NCI-H345 treated with DMSO at 0.1 percent for 48 hours (cell line): ENCODE results near the gene FLOT1.
"Not testable (repeated sequence)": the region's sequence is repeated elsewhere in the genome, so short reads cannot be mapped to it uniquely, and the experiment has no call there.

Source experiments
- DNase-seq: peaks from one replicate; lab custom pipeline; 2025; ENCODE audit not compliant: unreplicated experiment; lab: John Stamatoyannopoulos, UW

The FLOT1 gene

GRCh38 chr6:30767944-30768301 lies 25.4 kb upstream of the FLOT1 start:
- DNase-seq = no peak

- no peak for DNase-seq
Observed at GRCh38 chr6:30767158-30767943, 24.9 kb upstream of the FLOT1 start.

- no peak for DNase-seq
Observed at GRCh38 chr6:30766461-30767157, 24.1 kb upstream of the FLOT1 start.

- not testable (repeated sequence) for DNase-seq
Observed at GRCh38 chr6:30765495-30765894, 23.0 kb upstream of the FLOT1 start.

GRCh38 chr6:30764490-30765043 lies 22.1 kb upstream of the FLOT1 start:
- not testable (repeated sequence) for DNase-seq

GRCh38 chr6:30763618-30764489 lies 21.4 kb upstream of the FLOT1 start:
- DNase-seq = peak; percentile 33

GRCh38 chr6:30763155-30763617 lies 20.7 kb upstream of the FLOT1 start:
- no peak for DNase-seq

- DNase-seq = no peak
Observed at GRCh38 chr6:30761791-30762429, 19.4 kb upstream of the FLOT1 start.

GRCh38 chr6:30760549-30760948 lies 18.1 kb upstream of the FLOT1 start:
- no peak for DNase-seq

GRCh38 chr6:30759575-30760239 lies 17.2 kb upstream of the FLOT1 start:
- no peak for DNase-seq

- DNase-seq = no peak
Observed at GRCh38 chr6:30757261-30757904, 14.9 kb upstream of the FLOT1 start.

GRCh38 chr6:30756405-30757003 lies 14.0 kb upstream of the FLOT1 start:
- DNase-seq = not testable (repeated sequence)

GRCh38 chr6:30754631-30755030 lies 12.1 kb upstream of the FLOT1 start:
- DNase-seq = no peak

GRCh38 chr6:30752157-30752927 lies 9.9 kb upstream of the FLOT1 start:
- DNase-seq = no peak

GRCh38 chr6:30750379-30750668 lies 7.8 kb upstream of the FLOT1 start:
- DNase-seq = no peak

GRCh38 chr6:30749554-30750378 lies 7.3 kb upstream of the FLOT1 start:
- no peak for DNase-seq

GRCh38 chr6:30748851-30749540 lies 6.5 kb upstream of the FLOT1 start:
- DNase-seq = no peak
